Renal cortical epithelial cell (primary cell): ENCODE measurements around the gene YIPF3. TPM values are rescaled to one million over a fixed set of nuclear protein-coding genes. Genes with fewer than 3 reads are reported as not detected.
"Not testable (repeated sequence)": the region's sequence is repeated elsewhere in the genome, so short reads cannot be mapped to it uniquely, and the experiment has no call there.

Experiments
- DNase-seq: peaks from one replicate; pipeline ENCODE4 v3.0.0-alpha.2; 2011; ENCODE audit warnings: low read depth
- total RNA-seq: library from RNA; depleted of rRNA; stranded (reverse); fragments of >200 nt; gene quantifications from 2 replicates; pipeline ENCODE4 v1.2.3, GENCODE V29; 2014

Gene YIPF3
- total RNA-seq, 1 donor from 2014 or later: 161 TPM

GRCh38 chr6:43493230-43493629 is 23.5 kb downstream of the YIPF3 start:
- no peak for DNase-seq

GRCh38 chr6:43492673-43493072 is 24.1 kb downstream of the YIPF3 start:
- DNase-seq: no peak

DNA sequence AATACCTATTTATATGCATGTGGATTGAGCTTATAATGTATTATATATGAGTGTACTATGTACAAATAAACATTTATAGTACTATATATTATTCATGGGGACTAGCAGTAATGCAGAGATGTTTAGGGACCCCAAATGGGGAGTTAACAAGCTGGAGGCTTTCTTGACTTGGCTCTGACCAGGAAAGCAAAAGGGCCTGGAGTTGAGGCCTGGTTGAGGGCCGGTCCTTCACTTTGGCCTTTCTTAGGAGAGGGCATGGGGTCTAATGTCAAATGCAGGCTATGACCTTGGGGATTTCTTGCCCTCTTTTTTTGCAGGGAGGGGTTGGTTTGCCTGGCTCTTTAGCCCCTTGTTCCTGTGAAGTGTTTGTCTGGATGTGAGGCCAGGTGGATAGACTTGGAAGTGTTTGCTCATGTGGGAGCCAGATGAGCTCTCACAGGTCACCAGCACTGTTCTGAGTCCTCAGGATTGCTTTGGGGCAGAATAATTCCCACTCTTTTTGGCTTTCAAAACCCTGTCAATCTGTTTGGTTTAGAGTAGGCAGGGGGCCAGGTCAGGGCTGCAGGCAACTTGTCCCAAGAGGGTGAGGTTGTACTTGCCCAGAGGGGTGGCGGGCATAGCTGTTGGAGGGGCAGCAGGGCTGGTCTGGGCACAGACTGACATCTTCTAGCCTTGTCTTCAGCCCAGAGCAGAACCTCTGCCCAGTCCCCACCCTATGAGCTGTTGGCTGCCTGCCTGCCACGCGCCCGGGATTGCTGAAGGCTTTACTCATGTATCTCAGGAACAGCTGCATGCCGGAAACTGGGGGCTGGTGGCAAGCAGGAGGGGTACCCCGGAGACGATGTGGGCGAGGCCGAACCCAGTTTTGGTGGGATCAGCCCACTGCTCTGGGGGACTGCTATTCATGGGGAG is 24.7 kb downstream of the YIPF3 start:
- DNase-seq: peak; percentile 50

- DNase-seq: no peak
Observed at GRCh38 chr6:43490523-43490939, 26.2 kb downstream of the YIPF3 start.

GRCh38 chr6:43489277-43490072 is 27.3 kb downstream of the YIPF3 start:
- DNase-seq: no peak

- no peak for DNase-seq
Observed at GRCh38 chr6:43488667-43489276, 28.0 kb downstream of the YIPF3 start.

DNA sequence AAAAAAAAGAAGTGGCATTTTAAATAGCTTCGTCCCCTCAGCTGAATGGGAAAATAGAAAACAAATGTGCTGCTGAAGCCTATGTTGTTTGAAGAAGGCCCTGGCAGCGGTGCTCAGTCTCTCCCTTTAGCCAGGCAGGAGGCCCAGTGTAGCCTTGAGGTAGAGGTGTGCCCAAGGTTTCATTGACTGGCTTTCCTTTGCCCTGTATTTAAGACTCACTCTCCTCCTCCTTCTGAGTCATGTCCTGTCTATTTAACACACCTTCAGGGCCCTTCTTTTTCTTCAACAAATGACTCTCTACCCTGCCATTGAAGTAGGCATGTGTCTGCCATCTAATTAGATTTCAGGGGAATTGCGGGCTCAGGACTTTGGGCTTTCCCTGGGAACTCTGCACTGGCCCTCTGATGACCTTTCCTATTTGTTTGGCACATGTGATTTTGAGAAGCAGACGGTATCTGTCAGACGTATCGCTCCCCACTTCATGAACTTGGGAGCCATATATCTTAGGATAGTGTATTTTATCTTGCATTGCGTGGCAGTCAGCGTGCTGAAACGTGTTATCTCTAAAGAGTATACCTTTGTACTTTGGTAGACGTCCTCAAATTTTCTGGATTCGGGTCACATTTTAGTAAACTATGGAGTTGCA is 35.0 kb downstream of the YIPF3 start:
- DNase-seq: peak; percentile 77

DNA sequence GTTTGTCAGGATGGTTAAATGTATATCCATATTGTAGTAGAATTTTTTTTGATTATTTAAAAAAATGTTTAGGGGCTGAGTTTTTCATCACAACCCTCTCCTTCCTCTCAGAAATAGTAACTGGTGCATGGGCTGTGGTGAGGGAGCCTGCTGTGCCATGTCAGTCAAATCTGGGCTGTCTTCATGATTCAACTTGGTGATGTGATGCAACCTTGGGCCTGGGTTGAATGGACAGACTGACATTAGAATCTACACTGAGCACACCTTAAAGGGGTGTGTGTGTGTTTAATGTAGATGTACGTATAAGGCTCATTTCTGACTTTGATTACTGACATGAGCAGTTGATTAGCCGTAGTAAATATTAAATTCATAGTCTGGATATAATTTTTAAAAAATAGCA is 35.7 kb downstream of the YIPF3 start:
- DNase-seq: peak; percentile 40

DNA sequence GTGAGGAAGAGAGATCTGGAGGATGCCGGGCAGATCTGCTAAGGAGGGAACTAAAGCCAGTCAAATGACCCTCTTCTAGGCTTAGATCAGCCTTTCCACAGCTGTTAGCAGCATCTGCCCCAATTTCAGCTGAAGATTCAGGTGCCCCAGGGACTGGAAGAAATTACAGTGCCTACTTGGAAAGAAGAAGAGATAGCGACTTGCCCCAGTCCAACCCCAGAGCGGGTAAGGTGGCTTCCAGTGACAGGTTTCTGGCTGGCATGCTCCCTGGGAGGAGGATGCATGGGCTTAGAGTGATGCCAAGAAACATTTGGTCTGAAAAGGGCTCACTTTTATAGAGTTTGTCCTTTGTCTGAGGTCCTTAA is 38.7 kb downstream of the YIPF3 start:
- DNase-seq: no peak

GRCh38 chr6:43477235-43478007 is 39.3 kb downstream of the YIPF3 start, which contains the start of gene TJAP1:
Gene TJAP1, plus strand, starts transcription at chr6:43477570. Its CDS starts 21,432 bp downstream, at chr6:43499002.
- peak; percentile 79 for DNase-seq

DNA sequence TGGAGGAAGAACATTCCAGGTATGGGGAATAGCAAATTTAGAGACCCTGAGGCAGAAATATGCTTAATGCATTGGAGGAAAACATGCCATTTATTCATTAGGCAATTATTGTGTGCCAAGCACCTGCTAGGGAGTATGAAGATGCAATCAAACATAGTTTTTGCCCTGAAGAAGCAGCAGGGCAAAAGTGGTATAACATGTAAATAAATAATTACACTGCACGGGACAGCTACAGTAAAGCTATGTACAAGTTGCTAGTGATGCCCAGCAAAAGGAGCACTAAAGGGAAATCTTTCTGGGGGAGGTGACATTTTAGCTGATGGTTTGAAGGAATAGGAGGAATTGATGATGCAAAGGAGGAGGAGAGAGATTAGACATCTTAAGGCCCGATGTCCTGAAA is 40.0 kb downstream of the YIPF3 start:
- no peak for DNase-seq

DNA sequence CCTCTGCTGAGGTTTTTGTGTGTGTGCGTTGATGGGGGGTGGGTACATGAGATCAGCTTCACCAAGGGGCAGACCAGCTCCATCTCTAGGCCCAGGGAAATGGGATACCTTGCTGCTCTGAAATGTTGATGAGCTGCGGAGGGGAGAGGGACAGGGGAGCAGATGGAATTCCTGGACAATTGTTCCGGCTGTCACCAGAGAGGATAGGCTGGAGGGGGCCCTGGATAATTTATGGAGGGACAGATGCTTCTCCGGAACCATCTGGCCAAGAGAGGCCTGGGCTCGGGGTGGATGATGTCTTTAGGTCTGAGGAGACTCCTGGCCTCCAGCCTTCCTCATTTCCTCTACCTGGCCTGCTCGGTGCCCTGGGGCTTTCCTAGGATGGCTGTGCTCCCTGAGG is 41.2 kb downstream of the YIPF3 start:
- DNase-seq: no peak

- no peak for DNase-seq
Observed at GRCh38 chr6:43472515-43472914, 44.2 kb downstream of the YIPF3 start.

- DNase-seq: no peak
Observed at GRCh38 chr6:43471399-43471798, 45.3 kb downstream of the YIPF3 start.

GRCh38 chr6:43469947-43470346 is 46.8 kb downstream of the YIPF3 start:
- DNase-seq: no peak

DNA sequence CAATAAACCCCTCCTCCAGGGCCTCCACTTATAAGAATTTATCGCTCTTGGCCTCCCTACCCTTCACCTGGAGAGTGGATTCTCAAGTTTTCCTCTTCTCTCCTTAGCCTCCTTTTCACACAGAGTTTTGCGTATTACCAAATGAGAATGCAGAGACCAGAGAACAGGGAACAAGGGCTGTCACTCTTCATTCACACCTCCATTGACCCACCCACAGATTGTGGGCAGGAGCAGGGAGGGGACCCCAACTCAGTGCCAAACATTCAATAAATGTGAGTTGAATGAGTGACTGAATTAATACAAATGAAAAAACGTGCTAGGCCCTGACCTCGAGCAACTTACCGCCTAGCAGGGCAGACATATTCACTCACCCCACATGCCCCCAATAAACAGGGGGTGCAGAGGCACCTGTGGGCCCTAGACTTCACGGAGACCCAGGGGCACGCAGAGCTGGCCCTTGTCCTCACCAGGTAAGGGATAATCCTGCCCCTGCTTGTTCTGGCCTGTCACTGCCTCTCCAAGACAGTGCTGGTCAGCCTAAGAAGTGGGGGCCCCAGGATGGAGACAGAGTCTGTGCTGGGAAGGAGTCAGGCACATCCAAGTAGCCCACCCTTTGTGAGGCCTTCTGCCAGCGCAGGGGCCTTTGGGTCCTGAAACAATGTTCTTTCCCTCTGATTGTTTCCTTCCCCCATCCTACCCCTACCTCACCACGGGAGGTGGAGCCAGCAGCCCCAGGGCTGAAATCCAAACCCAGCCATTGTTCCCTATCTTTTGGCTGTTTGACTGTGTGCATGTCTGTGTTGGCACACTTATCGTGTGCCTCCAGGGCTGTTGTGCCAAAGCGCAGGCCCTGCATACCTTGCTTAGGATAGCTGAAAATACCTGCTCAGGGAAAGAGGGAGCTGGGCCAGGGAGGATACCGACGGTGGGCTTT is 47.7 kb downstream of the YIPF3 start:
- no peak for DNase-seq

GRCh38 chr6:43468240-43468639 is 48.5 kb downstream of the YIPF3 start:
- DNase-seq: no peak

GRCh38 chr6:43467752-43468151 is 49.0 kb downstream of the YIPF3 start:
- DNase-seq: no peak

DNA sequence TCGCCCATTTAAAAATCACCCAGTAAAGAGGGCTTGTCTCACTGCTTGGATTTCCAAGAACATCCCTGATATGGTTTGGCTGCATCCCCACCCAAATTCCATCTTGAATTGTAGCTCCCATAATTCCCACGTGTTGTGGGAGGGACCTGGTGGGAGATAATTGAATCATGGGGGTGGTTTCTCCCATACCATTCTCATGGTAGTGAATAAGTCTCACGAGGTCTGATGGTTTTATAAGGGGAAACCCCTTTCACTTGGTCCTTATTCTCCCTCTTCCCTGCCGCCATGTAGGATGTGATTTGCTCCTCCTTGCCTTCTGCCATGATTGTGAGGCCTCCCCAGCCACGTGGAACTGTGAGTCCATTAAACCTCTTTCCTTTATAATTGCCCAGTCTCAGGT is 49.5 kb downstream of the YIPF3 start:
- DNase-seq: not testable (repeated sequence)

- no peak for DNase-seq
Observed at GRCh38 chr6:43465948-43466347, 50.8 kb downstream of the YIPF3 start.
